Amniotic epithelial cell (primary cell): ENCODE measurements around the gene ZNF688.
"Not testable (repeated sequence)": the region's sequence is repeated elsewhere in the genome, so short reads cannot be mapped to it uniquely, and the experiment has no call there.

Experiments
- DNase-seq: peaks from one replicate; pipeline ENCODE4 v3.0.0-alpha.2; 2010; ENCODE audit warnings: low read depth

The ZNF688 gene

DNA sequence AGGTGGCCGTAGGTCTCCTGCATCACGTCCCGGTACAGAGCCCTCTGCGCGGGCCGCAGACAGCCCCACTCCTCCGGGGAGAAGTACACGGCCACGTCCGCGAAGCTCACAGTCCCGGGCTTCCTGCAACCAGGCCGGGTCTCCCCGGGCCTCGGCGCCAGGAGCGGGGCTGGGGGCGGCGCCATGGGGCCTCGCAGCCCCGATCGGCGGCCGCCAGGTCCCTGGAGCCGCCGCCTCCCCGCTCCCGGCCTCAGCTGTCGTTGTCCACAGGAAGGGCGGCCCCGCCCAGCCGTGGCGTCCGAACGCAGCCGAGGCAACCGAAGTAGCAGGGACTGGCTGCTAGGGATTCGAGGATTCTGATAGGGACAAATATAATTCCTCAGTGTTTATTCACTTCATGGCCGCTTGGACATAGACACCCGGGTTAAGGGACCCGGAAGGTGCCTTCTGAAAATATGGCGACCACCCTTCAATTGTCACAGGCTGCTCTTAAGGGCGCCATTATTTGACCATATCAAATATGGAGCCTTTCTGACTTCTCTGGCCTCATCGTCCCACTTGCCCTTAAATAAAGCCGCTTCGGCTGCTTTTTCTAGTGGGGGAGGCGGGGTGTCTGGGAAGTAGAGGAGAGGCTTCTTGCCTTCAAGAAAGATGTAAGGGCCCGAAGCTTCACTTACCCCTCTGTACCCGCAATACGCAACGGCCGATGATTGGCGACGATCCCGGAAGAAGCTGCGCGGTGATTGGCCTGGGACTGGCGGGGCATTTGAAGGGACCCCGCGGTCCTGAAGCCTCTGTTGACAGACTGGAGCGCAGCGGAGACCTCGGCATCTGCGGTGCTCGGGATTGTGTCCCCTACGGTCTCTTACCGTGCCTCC is at the start of gene ZNF688:
Gene ZNF688 (minus strand): TSS at position 270 of the 878 bp plus-strand sequence. CDS start 85 bp downstream, at position 185.
- DNase-seq: peak; percentile 98

DNA sequence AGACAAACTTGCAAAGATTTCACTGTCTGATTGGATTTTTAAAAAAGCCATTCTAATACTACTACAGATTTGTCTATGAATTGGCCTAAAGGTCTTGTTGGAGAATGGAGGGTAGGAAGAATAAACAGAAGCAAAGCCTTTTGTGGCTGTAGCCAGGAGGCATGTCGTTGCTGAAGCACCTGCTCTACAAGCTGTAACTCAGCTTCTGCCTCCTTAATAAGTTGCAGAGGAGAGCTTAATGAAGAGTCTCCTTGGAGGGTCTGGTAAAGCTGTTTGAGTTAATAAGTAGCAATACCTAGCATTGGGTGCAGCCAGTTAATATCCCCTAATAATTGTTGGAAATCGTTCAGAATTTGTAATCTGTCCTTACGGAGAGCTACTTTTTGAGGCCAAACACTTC is 48.7 kb upstream of the ZNF688 start:
- no peak for DNase-seq

GRCh38 chr16:30619638-30620037 is 48.1 kb upstream of the ZNF688 start:
- DNase-seq: no peak

DNA sequence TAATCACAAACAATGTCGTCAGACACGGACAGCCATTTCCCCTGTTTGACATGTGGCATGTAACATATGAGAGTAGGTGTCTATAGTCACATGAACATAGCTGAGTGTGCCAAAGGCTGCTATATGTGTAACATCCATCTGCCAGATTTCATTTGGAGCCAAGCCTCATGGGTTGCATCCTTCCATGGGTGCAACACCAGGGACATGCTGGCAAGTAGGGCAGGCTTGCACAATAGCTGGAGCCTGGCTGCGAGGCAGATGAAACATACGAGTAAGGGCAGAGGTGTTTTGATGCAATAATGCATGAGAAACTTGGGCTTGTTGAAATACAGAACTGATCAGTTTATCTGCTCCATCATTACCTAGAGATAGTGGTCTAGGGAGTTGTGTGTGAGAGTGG is 47.7 kb upstream of the ZNF688 start:
- DNase-seq: peak; percentile 62

GRCh38 chr16:30615358-30616091 is 44.0 kb upstream of the ZNF688 start:
- DNase-seq: no peak

DNA sequence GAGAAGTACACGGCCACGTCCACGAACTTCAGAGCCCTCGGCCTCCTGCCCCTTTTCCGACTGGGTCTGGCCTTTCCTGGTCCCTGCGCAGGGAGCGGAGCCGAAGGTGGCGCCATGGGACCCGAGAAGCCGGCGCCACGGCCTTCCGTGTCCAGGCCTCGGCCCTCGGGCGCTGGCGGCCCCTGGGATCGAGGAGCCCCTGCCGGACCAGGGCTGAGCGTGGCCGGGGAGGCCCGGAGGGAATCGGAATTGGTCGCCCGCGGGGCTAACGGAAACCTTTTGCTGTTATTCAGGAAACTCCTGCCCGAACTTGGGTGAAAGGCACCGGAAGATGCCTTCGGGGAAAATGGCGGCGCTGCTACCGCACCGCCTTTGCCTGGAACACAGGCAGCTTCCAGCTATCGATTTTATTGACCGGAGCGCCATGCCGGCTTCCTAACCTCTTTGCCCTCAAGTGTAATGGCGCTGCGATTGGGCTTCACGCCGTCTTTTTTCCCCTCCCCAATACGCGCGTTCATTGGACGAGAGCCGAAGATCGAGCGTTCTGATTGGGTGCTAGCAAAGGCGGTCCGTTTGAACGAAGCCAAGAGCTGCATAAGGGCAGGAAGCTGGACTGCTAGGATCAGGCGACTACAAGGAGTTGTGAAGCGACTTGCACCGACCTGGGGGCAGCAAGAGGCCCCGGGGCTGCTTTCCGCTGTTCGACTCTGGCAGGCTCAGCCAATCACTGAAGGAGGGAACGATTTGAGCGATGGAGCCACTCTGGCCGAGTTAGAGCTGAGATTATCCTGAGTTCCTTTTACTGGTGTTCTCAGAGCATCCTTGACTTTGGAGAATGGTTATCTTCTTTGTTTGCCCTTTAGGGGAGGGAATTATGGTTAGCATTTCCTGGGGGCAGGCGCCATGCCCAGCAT is 38.7 kb upstream of the ZNF688 start, which contains the start of gene ZNF689:
Gene ZNF689 (minus strand): TSS at position 464 of the 914 bp plus-strand sequence. CDS start 348 bp downstream, at position 116.
- DNase-seq: peak; percentile 95

- DNase-seq: peak; percentile 28
Observed at GRCh38 chr16:30609002-30609925, 37.8 kb upstream of the ZNF688 start.

- no peak for DNase-seq
Observed at GRCh38 chr16:30606004-30606403, 34.5 kb upstream of the ZNF688 start.

GRCh38 chr16:30605158-30605557 is 33.6 kb upstream of the ZNF688 start:
- DNase-seq: no peak

GRCh38 chr16:30604316-30604947 is 32.9 kb upstream of the ZNF688 start:
- DNase-seq: no peak

DNA sequence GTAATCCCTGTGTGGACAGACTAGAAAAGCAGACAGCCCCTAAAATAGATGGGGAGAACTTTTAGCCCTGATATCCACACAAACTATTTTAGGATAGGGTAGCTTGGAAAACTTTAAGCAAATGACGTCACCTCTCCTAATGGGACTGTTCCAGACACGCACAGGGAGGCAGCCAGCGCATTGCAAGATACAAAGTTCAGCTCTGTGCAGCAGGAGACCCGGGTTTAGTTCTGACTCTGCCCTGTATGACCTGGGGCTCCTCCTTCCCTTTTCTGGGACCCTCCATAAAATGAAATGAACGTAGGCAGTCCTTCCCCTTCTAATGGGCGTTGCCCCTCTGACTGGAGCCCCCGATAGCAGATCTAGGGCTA is 32.4 kb upstream of the ZNF688 start:
- DNase-seq: no peak

GRCh38 chr16:30602616-30603277 is 31.2 kb upstream of the ZNF688 start:
- DNase-seq: no peak

- DNase-seq: no peak
Observed at GRCh38 chr16:30601966-30602365, 30.5 kb upstream of the ZNF688 start.

DNA sequence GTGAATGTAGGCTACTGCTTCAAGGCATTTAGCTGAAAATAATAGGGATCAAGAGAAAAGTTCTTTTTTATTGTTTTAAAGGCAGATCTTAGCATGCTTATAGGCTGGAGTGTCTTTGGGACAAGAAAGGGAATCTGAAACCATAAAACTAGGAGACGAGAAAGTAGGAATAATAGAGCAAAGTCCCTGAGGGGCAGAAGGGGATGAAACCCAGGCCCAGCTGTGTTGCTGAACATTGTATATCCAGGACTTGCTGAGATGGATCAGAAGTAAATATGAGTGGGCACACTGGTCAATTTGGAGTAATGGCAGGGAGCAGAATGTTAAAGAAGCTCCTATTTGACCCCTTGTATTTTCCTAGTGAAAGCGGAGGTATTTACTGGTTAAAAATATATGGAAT is 29.4 kb upstream of the ZNF688 start:
- DNase-seq: no peak

GRCh38 chr16:30600215-30600614 is 28.7 kb upstream of the ZNF688 start:
- DNase-seq: no peak

DNA sequence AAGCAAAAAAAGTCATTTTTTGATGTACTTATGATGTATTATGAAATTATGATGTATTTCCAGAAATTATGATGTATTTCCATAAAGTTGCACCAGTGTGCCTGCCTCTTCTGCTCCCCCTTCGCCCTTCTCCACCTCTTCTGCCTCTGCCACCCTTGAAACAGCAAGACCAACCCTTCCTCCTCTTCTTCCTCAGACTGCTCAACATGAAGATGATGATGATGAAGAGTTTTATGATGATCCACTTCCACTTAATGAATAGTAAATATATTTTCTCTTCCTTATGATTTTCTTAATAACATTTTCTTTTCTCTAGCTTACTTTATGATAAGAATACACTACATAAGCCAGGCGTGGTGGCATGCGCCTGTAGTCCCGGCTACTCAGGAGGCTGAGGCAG is 21.4 kb upstream of the ZNF688 start:
- DNase-seq: no peak

DNA sequence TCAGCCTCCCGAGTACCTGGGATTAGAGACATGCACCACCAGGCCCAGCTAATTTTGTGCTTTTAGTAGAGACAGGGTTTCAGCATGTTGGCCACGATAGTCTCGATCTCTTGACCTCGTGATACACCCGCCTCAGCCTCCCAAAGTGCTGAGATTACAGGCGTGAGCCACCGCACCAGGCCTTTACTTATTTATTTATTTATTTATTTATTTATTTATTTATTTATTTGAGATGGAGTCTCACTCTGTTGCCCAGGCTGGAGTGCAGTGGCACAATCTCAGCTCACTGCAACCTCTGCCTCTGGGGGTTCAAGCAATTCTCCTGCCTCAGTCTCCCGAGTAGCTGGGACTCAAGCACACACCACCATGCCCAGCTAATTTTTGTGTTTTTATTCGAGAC is 19.4 kb upstream of the ZNF688 start:
- DNase-seq: not testable (repeated sequence)

- DNase-seq: not testable (repeated sequence)
Observed at GRCh38 chr16:30589582-30589981, 18.1 kb upstream of the ZNF688 start.

DNA sequence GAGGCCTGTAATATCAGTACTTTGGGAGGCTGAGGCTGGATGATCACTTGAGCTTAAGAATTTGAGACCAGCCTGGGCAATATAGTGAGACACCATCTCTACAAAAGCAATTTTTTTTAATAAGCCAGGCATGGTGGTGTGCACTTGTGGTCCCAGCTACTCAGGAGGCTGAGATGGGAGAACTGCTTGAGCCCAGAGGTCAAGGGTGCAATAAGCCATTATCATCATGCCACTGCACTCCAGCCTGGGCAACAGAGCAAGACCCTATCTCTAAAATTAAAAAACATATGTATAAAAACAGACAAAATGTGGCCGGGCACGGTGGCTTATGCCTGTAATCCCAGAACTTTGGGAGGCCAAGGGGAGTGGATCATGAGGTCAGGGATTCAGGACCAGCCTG is 17.1 kb upstream of the ZNF688 start:
- no peak for DNase-seq
